ENCODE results near the gene JOSD1.
"Not testable (repeated sequence)": the region's sequence is repeated elsewhere in the genome, so short reads cannot be mapped to it uniquely, and the experiment has no call there.

The JOSD1 gene

DNA sequence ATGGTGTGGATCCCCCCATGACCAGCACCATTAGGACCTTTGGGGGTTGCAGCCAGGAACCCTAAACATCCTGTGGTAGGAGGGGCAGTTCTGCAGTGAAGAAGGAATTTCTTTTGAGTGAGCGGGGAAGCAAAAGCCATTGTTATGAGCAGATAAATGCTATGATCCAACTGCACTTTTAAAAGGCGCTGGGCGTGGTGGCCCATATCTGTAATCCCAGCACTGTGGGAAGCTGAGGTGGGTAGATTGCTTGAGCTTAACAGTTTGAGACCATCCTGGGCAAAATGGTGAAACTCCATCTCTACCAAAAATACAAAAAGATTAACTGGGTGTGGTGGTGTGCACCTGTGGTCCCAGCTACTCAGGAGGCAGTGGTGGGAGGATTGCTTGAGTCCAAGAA, 24.9 kb downstream of the JOSD1 start:
- no peak for DNase-seq

DNA sequence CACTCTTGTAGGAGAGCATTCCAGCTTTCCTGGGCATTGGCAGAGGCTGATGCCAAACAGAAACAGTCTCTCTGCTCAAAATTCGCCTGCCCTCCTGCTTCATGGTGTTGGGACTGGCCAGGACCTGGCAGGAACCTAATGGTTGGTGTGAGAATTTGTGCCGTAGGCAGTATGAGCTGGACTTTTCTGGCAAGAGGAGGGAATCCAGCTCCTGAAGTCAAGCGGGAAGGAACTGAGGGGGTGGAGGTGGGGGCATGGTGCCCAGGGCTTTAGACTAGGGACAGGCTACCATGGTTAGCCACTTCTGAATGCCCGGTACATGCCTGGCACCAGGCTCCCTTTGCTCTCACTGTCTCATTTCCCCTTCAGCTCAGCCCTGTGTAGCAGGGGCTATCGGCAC, 25.9 kb downstream of the JOSD1 start:
- DNase-seq, result no peak

DNA sequence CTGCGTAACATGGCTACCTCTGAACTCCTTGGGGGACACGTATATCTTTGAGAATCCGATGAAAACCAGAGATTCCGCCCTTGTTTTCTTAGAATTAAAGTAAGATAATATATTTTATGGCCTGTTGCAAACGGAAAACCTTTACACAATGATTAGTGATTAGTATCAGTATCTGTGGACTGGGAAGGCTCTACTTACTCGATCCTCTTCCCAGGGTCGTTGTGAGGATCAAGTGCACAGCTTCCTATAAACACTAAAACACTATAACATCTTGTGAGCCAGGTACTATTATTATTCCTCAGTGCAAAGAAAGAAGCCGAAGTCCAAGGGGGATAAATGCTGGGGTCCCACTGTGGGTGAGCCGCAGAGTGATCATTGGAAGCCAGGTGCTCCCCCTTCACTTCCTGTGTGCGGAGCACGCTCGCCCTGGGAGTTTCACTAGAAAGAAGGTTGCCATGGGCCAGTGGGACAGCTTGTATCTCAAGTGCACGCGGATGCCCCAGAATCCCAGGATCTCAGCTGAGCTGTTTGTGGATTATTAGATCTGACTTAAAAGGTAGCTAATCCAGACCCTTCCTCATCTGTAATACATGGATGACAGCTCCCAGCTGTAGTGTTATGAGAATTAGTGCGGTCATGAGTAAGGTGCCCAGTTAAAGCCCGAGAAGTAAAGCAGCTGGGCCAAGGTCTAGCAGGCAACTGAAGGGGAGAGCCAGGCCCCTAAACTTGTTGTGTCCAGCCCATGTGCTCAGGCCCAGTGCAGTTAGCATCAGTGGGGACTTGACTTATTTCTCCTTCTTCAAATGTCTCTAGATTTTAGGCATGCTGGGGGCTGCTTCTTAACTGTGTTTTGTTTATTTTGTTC, 43.5 kb downstream of the JOSD1 start:
- no peak for DNase-seq

DNA sequence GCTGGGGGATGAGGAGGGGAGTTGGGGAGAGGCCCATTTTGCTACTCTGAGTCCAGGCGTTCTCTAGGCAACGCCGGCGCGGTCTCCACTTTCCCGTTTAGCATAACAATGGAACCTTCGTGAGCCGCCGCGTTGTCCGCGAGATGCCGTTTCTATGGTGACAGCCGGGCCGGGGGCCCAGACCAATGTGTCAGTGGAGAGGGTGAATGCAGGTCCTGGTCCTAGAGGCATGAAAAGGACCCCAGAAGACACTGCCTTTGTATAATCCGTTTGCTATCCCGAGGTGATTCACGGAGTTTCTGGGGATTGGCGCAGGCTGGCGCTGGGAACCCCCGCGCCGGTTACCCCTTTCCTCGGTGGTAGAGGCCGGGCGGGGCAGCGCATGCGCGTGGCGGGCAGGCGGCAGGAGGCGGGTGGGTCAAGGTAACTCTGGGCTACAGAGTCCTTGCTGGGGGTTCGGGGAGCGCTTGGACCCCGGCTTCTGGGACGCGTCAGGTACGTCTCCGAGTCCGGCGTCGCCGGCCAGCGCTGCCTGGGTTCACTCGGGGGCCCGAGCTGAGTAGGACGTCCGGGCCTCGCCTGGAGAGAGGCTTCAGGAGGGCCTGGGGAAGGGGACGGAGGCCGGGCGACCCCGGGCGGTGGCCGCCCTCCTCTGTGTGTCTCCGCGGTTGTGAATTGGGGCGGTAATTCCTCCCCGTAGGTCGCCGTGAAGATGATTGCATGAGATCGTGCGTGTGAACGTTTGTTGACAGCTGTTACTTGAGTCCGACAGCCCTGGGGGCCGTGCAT, 44.3 kb downstream of the JOSD1 start, which contains the start of the genes CBY1 and FAM227A:
CBY1 (plus strand) TSS at position 383 of the 789 bp plus-strand sequence. CDS start 11,417 bp downstream, outside the sequence.
FAM227A (minus strand) TSS at position 137 of the 789 bp plus-strand sequence. CDS start 6,224 bp downstream, outside the sequence.
- DNase-seq, result peak; percentile 84

DNA sequence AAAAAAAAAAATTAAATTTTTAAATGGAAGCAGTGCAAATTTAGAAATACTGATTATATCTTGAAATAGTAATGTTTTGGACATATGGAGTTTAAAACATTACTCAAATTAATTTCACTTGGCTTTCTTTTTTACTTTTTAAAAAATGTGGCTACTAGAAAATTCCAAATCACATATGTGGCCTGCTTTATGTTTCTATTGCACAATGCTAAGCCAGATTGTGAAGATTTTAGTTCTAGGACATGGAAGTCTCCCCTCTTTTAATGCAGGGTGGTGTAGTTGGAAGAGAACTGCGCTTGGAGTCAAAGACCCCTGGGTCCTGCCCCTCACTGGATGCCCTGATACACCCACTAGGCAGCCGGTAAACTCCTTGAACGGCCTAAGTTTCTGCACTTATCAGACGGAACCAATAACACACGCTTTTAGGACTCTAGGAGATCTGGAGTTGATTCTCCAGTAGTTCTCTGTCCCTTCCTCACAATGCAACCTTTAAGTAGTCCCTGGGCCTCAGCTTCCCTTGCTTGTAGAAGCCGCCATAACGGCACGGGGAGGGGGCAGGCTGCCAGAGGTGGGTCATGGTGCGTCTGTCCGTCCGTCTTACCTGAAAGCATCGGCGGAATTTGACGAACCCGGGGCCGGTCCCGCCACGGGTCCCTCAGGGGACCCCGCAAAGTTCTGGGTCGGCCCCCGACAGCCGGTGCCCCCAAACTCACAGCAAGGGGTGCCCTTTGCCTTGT, 45.1 kb downstream of the JOSD1 start:
- no peak for DNase-seq

DNA sequence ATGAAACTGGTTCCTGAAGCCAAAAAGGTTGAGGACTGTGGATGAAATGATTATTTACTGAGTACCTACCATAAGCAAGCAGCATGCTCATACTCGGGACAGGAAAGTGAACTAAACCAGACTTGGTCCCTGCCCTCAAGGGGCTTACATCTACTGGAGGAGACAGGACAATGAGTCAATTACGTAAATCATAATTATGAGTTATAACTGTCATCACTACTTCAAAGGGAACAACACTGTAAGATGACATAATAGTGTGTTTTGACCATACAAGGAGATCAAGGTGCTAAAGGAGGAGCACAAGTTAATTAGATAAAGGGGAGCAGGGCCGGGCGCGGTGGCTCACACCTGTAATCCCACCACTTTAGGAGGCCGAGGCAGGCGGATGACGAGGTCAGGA, 47.0 kb downstream of the JOSD1 start:
- DNase-seq, result no peak

DNA sequence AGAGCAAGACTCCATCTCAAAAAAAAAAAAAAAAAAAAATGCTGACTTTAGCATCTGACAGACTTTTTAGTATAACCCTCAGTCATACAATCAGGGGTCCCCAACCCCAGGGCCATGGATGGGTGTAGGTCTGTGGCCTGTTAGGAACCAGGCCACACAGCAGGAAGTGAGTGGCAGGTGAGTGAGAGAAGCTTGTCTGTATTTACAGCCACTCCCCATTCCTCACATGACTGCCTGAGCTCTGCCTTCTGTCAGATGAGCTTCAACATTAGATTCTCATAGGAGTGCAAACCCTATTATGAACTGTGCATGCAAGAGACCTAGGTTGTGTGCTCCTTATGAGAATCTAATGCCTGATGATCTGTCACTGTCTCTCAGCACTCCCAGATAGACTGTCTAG, 47.9 kb downstream of the JOSD1 start:
- peak; percentile 6 for DNase-seq

DNA sequence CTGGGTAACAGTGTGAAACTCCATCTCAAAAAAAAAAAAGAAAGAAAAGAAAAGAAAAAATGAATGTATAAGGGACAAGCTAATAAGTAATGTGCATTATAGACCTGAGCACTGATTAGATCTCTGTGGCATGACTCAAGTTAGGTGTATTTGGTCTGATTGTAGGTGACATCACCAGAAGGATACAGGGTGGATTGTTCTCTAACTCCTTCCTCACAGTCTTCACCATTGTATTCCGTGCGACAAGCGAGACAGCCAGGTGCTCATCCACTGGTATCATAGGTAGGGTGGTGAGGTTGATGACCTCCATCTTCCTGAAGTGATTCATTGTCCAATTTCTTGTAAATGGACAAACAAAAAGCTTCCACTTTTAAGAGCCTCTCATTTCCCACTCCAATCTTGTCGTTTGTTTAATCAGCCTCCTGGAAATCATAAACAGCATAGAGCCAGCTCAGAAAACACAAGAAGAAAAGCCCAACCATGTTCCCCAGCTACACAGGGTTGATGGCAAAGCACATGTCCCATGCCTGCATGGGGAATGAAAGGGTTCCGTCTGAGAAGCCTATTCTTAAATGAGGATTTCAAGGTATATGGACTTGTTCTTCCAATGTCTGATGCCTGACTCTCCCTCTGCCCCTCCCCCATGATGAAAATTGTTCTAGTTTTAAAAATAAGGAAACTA, 50.8 kb downstream of the JOSD1 start:
- peak; percentile 62 for DNase-seq

DNA sequence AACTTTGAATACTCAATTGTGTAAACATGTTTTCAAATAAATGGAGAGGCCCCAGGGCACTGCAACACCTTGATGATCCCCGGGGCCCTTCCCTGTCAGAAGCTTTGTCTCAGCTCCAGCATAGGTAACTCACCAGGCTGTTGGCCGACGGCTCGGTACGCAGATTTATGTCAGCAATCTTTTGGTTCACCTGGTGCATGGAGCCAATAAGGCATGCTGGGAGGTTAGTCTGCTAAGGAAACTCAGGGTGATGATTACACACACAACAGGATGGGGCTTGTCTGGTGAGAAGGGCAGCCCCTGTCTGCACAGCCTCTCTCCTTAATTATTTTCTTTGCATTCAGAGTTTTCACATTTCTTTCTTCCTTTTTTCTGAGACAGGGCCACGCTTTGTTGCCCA, 55.3 kb downstream of the JOSD1 start:
- no peak for DNase-seq

DNA sequence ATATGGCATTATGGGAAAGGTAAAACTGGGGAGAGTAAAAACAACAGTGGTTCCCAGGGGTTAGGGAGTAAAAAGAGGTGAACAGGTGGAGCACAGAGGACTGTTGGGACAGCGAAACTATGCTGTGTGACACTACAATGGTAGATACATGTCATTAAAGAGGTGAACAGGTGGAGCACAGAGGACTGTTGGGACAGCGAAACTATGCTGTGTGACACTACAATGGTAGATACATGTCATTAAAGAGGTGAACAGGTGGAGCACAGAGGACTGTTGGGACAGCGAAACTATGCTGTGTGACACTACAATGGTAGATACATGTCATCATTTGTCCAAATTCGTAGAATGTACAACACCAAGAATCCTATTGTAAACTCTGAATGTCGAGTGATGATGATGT, 56.5 kb downstream of the JOSD1 start:
- DNase-seq, result not testable (repeated sequence)

DNA sequence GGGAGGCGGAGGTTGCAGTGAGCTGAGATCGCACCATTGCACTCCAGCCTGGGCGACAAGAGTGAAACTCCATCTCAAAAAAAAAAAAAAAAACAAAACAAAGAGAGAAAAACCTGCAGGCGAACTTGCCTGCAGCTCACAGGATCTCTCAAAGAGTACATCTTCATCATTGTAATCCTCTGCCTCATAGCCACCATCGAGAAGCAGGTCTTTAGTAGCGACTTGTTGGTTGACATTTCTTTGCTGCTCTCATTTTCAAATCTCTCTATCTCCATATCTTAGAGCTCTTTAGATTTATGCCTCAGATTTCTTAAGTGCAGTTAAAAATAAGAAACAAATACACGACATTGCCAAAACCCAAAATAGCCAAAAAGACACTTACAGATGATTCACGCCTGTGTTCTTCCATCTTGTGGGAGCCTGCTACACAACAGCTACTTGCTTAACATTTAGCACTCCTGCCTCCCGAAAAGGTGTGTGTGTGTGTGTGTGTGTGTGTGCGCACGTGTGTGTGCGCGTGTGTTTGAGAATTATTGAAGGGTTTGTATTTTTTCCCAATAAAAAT, 59.2 kb downstream of the JOSD1 start:
- no peak for DNase-seq

DNA sequence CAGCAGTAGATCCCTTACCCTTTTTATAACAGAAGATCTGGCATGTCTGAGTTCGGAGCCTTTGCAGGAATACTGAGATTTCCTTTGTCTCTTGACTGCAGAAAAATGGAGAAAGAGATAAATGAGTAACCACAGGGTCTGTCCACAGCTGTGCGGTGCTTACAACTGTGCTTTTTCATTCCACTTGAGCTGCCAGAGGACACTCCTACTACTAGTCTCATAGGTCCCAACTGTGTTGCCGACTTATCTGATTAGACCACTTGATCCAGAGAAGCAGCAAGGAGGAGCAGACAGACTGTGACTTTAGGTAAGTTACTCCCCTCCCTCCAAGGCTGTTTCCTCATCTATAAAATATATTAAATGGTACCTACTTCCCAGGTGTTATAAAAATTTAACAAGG, 62.0 kb downstream of the JOSD1 start:
- no peak for DNase-seq

DNA sequence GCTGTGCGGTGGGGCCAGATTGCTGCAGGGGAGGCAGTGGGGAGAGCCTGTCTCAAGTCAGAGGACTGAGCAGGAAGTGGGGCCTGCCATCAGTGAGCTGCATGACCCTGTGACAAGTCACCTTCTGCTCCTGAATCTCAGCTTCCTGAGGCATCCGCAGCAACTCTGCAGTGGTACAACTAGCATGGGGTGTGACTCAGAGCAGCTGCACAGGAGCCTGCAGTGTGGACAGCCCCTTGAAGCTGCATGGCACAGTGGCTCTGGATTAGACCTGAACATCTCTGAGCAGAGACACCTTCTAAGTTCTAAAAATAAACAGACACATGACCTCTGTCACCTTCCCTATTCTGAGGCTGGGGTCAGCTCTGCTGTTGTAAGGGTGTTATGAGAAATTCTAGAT, 62.5 kb downstream of the JOSD1 start:
- DNase-seq, result no peak
